IPS-11a (cell line): ENCODE results near the gene PLD3.
"Not testable (repeated sequence)": the region's sequence is repeated elsewhere in the genome, so short reads cannot be mapped to it uniquely, and the experiment has no call there.

Experiments
- H3K4me3 ChIP-seq: one replicate; pipeline ENCODE4 v1.5.1; 2013; ENCODE audit warnings: low read depth, low read length, control low read depth

The PLD3 gene

GRCh38 chr19:40388481-40388880 lies 40.0 kb downstream of the PLD3 start:
- no peak overlapping the region for H3K4me3 ChIP-seq

- H3K4me3 ChIP-seq, result no peak overlapping the region
Observed at GRCh38 chr19:40389404-40390083, 41.0 kb downstream of the PLD3 start.

- no peak within 1 kb of the TSS for H3K4me3 ChIP-seq
Observed at GRCh38 chr19:40390084-40390742, 41.7 kb downstream of the PLD3 start, which contains the start of gene HIPK4. TSS of gene HIPK4 (minus strand) at chr19:40390181. CDS start at chr19:40389902, 279 bp downstream.

GRCh38 chr19:40392123-40392522 lies 43.6 kb downstream of the PLD3 start:
- no peak overlapping the region for H3K4me3 ChIP-seq

- H3K4me3 ChIP-seq, result no peak overlapping the region
Observed at GRCh38 chr19:40392894-40393517, 44.5 kb downstream of the PLD3 start.

- no peak overlapping the region for H3K4me3 ChIP-seq
Observed at GRCh38 chr19:40393894-40394815, 45.7 kb downstream of the PLD3 start.

- no peak overlapping the region for H3K4me3 ChIP-seq
Observed at GRCh38 chr19:40394816-40395210, 46.3 kb downstream of the PLD3 start.

- no peak overlapping the region for H3K4me3 ChIP-seq
Observed at GRCh38 chr19:40395956-40396355, 47.5 kb downstream of the PLD3 start.

- H3K4me3 ChIP-seq, result no peak overlapping the region
Observed at GRCh38 chr19:40396886-40397567, 48.5 kb downstream of the PLD3 start.

- H3K4me3 ChIP-seq, result no peak overlapping the region
Observed at GRCh38 chr19:40397568-40397906, 49.0 kb downstream of the PLD3 start.

- H3K4me3 ChIP-seq, result no peak overlapping the region
Observed at GRCh38 chr19:40398417-40399131, 50.1 kb downstream of the PLD3 start.

- no peak overlapping the region for H3K4me3 ChIP-seq
Observed at GRCh38 chr19:40400559-40400958, 52.1 kb downstream of the PLD3 start.

- peak overlapping the region; percentile 39 for H3K4me3 ChIP-seq
Observed at GRCh38 chr19:40403262-40403984, 54.9 kb downstream of the PLD3 start.

GRCh38 chr19:40407714-40408597 lies 59.5 kb downstream of the PLD3 start:
- H3K4me3 ChIP-seq, result no peak overlapping the region

GRCh38 chr19:40408598-40408925 lies 60.1 kb downstream of the PLD3 start:
- not testable (repeated sequence) for H3K4me3 ChIP-seq

- no peak overlapping the region for H3K4me3 ChIP-seq
Observed at GRCh38 chr19:40410030-40410389, 61.5 kb downstream of the PLD3 start.

GRCh38 chr19:40411125-40411842 lies 62.8 kb downstream of the PLD3 start:
- H3K4me3 ChIP-seq, result no peak overlapping the region

GRCh38 chr19:40411958-40412499 lies 63.5 kb downstream of the PLD3 start:
- no peak overlapping the region for H3K4me3 ChIP-seq
